HG02981 (cell line): ENCODE data around the gene PSG3.
"Not testable (repeated sequence)": the region's sequence is repeated elsewhere in the genome, so short reads cannot be mapped to it uniquely, and the experiment has no call there.

ENCODE experiments used
- ATAC-seq: cut with Tn5 transposase; IDR thresholded peaks from one replicate; pipeline ENCODE4 v1.9.1; 2021; ENCODE audit warnings: mild to moderate bottlenecking, moderate library complexity; ENCODE audit not compliant: unreplicated experiment

Gene PSG3

DNA sequence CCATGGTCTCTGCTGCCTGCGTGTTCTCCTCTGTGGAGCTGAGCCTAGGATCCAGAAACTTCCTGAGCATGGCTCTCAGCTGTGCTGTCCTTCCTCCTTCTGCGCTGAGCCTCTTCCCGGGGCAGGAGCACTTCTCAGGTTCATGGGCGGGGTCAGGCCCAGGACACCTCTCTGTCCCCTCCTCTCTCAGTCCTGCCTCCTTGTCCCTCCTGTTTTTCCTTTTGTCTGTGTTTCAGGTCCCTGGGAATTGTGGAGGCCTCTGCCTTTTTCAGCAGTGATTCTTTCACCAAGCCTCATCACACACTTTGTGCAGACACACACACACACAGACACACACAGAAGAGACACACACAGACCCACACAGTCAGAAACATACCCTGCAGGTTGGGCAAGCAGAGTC lies at the start of gene PSG3:
Gene PSG3, minus strand, starts transcription at position 101 of the 400 bp plus-strand sequence. Its CDS starts 97 bp downstream, at position 4.
- not testable (repeated sequence) for ATAC-seq

GRCh38 chr19:42788766-42789165 lies 48.5 kb upstream of the PSG3 start:
- not testable (repeated sequence) for ATAC-seq

DNA sequence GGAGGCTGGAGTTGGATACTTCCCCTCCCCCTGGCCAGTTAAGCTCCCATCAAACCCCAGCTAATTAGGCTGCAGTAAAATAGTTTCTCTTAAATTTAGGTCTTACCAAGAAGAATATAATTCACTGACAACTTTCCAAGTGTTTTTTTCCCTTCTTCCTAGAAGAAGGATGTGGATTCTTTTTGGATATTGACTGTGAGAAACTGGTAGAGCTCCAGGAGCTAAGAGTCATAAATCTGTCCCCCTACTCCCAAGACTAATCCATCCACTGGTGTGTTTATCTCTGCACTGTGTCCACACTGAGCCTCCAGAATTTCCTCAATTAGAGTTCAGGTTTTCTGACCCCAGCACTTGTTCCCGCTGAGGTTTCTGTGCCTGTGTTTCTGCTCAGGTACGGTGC lies 47.5 kb upstream of the PSG3 start:
- not testable (repeated sequence) for ATAC-seq

GRCh38 chr19:42776750-42777612 lies 36.7 kb upstream of the PSG3 start:
- not testable (repeated sequence) for ATAC-seq

GRCh38 chr19:42774510-42775158 lies 34.4 kb upstream of the PSG3 start:
- not testable (repeated sequence) for ATAC-seq

DNA sequence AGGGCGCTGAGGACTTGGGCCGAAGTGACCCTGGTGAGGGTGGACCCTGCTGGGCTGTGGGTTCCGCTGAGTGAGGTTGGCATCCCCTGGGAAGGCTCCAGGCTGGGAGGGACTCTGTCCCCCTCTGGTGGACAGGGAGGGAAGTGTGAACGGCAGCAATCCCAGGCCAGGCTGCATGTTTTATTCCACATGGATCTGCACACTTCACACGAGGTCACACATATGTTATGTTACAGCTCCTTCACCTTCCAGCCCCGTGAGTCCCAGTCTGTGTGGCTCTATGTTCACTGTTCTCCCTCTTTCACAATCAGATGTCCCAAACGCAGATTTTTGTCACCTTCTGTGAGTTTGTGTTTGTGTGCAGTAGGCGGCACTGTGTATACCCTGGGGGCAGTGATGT lies 27.0 kb upstream of the PSG3 start:
- not testable (repeated sequence) for ATAC-seq

GRCh38 chr19:42766871-42767270 lies 26.6 kb upstream of the PSG3 start:
- ATAC-seq: not testable (repeated sequence)

- no peak for ATAC-seq
These were observed 24.6 kb upstream of the PSG3 start for GRCh38 chr19:42764836-42765235.

DNA sequence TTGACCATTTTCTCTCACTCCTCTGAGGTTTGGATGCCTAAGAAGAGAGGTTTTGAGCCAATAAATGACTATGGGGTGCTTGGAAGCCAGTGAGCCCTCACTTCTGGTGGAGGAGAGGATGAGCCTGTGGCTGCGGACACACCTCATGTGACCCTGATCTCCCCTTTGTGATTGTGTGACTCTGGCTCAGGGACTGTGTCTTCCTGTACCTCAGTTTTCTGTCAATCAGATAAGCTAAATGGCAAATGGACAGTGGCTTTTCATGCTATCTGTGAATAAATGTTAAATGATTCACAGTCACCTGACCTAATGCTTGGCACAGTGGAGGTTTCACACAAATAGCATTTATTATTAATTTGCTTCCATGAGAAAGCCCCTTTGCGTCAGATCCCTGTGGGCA lies 22.5 kb upstream of the PSG3 start:
- ATAC-seq: no peak

GRCh38 chr19:42761924-42762295 lies 21.6 kb upstream of the PSG3 start:
- not testable (repeated sequence) for ATAC-seq

DNA sequence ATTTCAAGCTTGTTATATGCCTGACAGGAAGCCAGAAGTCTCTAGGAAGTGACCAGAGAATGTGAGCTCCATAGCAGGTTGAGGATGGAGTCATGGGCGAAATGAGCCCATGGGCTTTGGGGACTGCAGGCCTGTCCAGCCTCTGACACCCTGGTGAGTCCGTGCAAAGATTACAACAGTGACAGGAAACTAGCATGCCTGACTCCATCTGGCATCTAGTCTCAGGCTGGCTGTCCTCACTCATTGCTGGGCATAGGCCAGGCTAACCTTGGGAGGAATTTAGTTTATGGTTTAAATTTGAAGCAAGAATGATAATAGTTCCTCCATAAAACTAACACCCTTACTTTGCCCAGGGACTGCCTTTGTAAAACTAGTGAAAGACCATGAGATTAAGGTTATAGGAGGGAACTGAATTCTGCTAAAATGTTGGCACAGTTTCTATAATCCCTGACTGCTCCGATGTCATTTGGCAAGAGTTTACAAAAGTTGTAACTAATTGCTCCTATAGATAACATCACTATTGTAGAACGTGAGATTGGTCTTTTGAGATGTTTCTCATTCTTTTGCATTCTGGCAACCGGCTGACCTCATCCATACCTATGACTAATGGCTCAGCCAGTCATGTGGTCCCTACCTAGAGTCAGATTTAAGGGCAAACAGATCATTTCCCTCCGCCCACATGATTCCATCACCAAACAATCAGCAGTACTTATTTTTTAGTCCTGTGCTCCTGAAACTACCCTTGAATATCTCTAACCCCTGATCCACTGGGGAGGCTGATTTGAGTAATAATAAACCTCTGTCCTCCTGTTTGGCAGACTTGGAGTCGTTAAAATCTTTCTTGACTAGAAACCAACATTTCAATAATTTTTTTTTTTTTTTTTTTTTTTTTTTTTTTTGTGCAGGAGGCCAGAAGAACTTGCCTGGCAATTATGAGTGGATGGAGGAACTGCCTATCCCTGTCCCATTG lies 21.0 kb upstream of the PSG3 start:
- ATAC-seq: not testable (repeated sequence)

DNA sequence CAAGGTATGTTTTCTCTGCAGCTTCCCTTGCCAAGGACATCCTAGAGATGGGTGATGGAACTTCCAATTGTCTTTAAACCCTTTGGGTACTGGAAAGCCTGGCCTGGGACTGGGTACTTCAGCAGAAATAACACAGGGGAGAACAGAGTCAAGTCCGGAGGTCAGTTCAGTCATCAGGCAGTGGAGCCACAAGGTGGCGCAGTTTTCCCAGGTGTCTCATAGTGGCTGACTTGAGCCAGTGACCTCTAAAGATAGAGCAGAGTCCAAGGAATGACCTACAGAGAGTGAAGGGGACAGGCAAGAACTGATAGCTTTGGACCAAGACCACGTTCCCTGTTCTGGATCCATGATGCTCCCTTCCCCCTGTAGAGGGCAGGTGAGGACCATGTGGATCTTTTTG lies 18.4 kb upstream of the PSG3 start:
- not testable (repeated sequence) for ATAC-seq

GRCh38 chr19:42752246-42752645 lies 12.0 kb upstream of the PSG3 start:
- ATAC-seq: not testable (repeated sequence)

DNA sequence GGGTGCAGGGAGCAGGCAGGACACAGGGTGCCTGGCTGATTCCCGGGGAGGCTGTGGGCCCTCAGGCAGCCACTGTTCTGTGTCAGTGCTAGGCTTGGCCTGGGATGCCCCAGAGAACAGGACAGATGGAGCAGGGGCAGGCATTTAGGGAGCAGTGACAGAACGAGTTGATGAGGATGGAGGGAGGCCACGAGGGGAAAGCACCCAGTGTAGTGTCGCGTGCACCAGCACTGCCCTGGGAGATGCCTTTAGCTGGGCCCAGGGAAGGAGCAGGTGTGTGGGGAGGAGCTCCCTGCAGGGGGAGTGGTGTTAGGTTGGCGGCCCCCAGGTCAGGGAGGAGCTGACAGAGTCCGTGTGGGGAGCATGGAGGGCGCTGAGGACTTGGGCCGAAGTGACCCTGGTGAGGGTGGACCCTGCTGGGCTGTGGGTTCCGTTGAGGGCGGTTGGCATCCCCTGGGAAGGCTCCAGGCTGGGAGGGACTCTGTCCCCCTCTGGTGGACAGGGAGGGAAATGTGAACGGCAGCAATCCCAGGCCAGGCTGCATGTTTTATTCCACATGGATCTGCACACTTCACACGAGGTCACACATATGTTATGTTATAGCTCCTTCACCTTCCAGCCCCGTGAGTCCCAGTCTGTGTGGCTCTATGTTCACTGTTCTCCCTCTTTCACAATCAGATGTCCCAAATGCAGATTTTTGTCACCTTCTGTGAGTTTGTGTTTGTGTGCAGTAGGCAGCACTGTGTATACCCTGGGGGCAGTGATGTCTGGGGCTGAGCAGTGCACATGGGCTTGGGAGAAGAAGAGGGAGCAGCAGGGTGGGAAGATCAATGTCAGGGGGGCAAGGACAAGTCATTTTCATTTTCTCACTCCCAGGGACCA lies 1.7 kb upstream of the PSG3 start:
- ATAC-seq: not testable (repeated sequence)

DNA sequence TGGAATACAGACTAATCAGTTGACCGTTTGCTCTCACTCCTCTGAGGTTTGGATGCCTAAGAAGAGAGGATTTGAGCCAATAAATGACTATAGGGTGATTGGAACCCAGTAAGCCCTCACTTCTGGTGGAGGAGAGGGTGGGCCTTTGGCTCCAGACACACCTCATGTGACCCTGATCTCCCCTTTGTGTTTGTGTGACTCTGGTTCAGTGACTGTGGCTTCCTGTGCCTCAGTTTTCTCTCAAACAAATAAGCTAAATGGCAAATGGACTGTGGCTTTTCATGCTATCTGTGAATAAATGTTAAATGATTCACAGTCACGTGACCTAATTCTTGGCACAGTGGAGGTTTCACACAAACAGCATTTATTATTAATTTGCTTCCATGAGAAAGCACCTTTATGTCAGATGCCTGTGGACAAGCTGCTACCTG lies 2.7 kb downstream of the PSG3 start:
- ATAC-seq: not testable (repeated sequence)

DNA sequence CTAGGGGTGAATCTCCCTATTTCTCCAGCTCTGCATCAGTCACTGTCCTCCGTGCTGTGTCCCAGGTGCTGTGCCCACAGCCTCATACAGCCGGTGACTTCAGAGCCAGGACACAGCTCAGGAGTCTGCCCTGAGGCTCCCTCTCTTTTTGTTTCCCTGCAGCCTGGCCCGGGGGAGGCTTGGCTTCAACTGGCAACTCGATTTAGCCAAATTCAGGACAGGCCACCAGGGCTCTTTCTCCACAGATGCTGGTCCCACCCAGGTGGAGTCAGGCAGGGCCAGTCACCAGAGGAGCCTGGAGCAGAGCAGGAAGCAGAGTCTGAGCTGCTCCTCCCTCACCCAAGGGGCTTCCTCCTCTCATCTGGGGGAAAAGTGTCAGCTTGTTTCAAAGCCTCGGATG lies 11.9 kb downstream of the PSG3 start:
- not testable (repeated sequence) for ATAC-seq

DNA sequence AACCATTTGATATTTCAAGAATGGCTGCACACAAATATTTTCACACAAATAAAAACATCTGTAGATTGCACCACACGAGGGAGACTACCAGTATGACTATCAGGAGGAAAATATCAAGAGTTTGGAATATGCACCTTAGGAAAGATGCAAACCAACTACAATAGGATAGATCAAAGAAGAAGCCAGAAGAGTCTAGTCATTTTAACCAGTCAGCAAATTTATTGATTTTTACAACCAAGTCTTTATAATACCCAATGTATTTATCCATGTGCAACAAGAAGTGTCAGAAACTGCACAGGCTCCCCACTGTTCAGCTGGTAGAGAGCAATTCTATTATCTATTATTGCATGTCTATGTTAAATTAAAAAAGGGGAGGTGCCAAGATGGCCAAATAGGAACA lies 26.3 kb downstream of the PSG3 start:
- ATAC-seq: not testable (repeated sequence)

GRCh38 chr19:42712753-42713152 lies 27.5 kb downstream of the PSG3 start:
- ATAC-seq: not testable (repeated sequence)

- not testable (repeated sequence) for ATAC-seq
These were observed 29.3 kb downstream of the PSG3 start for GRCh38 chr19:42710986-42711385.

GRCh38 chr19:42697884-42698283 lies 42.4 kb downstream of the PSG3 start:
- no peak for ATAC-seq
